HG03439 (cell line): ENCODE data around the gene VPS11.
A peak's percentile ranks its signal among the peaks of the same experiment; 100 is the strongest.

Source experiments
- ATAC-seq: cut with Tn5 transposase; IDR thresholded peaks from one replicate; pipeline ENCODE4 v1.9.1; 2021; ENCODE audit warnings: mild to moderate bottlenecking, moderate library complexity; ENCODE audit not compliant: unreplicated experiment

The VPS11 gene

DNA sequence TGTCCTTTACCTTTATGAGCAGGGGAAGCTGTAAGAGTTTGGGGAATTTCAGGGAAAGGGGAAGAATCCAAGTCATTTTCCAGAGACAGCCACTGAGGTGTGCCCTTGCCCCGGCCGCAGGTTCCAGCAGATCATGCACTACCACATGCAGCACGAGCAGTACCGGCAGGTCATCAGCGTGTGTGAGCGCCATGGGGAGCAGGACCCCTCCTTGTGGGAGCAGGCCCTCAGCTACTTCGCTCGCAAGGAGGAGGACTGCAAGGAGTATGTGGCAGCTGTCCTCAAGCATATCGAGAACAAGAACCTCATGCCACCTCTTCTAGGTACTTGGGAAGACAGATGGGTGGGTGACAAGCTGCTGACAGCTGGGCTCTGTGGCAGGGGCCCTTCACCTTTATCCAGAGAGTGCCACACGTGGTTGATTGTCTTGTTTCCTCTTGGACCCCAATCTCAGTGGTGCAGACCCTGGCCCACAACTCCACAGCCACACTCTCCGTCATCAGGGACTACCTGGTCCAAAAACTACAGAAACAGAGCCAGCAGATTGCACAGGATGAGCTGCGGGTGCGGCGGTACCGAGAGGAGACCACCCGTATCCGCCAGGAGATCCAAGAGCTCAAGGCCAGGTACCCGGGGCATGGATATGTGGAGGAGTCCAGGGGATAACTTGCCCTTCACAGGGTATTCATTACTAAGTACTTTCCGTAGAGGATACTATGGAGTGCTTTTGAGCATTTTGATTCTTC lies 11.2 kb downstream of the VPS11 start:
- ATAC-seq: no peak

DNA sequence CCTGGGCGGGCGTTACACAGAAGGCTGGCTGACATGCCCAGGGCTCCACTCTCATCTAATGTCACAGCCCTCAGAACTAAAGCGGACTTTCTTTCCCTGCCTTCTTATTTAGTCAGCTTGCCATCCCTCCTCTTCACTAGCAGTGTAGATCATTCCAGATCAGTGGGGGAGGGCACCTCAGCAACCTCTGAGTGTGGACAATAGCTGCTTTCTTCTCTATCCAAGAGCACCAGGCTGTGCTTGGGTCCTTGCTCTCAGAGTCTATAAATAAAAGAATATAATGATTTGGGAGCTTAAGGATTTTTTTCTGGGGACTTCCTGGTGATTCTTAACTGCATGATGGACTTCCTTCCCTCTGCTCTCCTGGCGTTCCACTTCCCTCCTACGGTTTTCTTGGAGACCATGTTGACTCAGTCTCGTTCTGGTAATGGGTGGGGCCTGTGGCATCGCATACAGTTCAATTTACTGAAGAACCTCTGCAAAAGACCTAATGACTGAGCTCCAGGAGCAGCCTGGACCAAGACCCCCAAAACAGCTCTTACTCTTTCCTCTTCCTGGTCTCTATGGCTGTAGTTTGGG lies 14.2 kb downstream of the VPS11 start:
- ATAC-seq: no peak

DNA sequence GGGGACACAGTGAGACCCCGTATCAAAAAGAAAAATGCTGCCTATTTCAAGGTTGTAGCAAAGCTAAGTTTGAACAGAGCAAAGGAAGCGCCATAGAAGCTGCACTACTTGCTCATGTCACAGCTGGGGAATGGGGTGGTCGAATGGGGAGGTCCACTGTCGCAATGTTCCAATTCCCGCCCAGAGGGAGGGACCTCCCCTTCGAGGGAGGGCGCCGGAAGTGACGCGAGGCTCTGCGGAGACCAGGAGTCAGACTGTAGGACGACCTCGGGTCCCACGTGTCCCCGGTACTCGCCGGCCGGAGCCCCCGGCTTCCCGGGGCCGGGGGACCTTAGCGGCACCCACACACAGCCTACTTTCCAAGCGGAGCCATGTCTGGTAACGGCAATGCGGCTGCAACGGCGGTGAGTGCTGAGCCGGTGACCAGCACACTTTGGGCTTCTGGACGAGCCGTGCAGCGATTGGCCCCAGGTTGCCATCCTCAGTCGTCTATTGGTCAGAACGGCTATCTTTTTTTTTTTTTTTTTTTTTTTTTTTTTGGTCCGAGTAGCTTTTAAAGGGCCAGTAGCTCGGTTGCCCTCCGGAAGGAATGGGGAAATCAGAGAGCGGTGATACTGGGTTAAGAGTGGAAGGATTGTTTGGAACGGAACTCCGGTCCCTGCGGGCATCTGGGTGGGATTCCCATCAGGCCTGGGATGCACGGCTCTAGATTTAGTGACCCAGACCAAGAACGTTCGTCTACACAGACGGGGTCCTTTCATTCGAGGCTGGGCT lies 17.2 kb downstream of the VPS11 start, which contains the start of gene HMBS:
Gene HMBS, plus strand, starts transcription at position 219 of the 774 bp plus-strand sequence. Its CDS starts 153 bp downstream, at position 372.
- peak; percentile 77 for ATAC-seq

DNA sequence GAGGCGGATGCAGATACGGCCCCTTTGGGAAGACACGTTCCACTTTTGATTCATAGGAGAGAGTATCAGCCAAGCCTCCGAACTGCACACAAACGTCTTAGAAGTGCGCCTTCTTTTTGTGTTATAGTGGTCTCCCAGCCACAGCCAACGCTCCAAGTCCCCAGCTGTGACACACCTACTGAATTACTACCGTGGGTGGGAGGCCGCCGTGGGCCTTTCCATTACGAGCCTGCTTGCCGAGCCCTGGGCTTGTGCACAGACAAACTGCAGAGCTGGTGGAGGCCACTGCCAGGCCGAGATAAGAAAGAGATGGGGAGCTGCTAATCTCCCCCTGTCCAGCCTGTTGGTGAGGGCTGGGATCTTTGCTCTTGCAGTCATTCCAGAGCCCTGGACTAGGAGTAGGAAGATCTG lies 17.8 kb downstream of the VPS11 start:
- ATAC-seq: peak; percentile 17

DNA sequence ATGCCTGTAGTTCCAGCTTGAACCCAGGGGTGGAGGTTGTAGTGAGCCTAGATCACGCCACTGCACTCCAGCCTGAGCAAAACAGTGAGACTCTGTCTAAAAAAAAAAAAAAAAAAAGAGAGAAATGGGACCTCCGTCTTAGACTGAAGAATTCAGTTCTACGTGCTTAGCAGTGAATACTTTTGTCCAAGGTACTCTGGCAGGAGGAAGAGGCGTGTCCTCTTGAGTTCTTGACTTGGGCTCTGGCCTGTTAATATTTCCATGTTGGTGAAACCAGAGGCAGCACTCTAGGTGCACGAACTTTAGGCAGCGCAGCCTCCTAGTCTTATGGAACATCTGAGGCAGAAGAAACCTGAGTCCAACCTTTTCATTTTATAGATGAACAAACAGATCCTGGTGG lies 19.5 kb downstream of the VPS11 start:
- ATAC-seq: no peak

DNA sequence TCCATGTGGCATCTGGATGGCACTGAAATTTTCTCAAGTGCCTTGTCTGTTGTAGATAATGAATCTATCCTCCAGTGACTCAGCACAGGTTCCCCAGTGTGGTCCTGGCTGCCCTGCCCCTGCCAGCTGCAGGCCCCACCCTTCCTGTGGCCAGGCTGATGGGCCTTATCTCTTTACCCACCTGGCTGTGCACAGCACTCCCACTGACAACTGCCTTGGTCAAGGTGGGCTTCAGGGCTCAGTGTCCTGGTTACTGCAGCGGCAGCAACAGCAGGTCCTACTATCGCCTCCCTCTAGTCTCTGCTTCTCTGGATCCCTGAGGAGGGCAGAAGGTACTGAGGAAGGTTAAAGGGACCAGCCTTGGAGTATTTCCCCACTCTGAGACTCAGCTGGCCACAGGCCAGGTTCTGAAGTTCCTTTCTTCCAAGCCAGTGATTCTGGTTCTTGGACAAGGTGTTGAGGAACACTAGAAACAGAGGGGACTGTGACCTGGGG lies 20.2 kb downstream of the VPS11 start:
- no peak for ATAC-seq

DNA sequence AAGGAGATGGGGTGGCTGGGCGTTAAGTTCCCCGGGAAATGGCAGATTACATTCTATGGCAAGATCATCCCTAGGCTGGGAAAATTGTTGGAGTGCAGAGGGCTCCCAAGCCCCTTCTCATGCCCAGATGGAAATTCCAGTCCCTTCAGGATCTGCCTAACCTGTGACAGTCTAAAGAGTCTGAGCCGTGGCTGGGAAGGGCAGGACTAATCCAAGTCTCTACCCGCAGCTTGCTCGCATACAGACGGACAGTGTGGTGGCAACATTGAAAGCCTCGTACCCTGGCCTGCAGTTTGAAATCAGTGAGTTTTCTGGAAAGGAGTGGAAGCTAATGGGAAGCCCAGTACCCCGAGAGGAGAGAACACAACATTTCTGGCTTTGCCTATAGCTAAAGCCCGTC lies 20.8 kb downstream of the VPS11 start:
- ATAC-seq: no peak

DNA sequence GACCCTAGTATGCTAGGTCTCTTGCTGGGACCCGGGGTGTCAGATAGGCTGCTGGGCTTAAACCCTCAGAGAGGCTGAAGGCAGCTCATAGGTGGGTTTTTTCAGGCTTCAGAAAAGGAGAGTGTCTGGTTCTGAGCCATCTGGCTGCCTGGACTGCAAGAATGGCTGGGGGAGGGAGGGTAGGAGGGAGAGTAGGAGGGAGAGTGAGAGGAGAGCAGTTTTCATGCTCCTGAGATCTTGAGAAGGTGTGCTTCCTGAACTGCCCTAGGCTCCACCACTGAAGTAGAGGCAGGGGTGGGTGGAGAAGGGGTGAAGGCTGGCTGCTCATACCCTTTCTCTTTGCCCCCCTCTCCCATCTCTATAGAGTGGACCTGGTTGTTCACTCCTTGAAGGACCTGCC lies 21.7 kb downstream of the VPS11 start:
- no peak for ATAC-seq

DNA sequence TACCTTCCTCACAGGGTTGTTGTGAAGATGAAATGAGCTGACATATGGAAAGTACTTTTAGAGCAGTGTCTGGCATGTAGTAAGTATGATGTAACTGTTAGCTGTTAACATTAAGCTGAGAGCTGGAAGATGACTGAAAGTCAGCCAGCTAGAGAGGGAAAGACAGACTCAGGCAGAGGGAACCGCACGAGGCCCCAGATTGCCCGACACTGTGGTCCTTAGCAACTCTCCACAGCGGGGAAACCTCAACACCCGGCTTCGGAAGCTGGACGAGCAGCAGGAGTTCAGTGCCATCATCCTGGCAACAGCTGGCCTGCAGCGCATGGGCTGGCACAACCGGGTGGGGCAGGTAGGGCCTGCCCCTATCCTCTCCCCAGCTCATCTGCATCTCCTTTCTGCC lies 23.6 kb downstream of the VPS11 start:
- ATAC-seq: no peak

DNA sequence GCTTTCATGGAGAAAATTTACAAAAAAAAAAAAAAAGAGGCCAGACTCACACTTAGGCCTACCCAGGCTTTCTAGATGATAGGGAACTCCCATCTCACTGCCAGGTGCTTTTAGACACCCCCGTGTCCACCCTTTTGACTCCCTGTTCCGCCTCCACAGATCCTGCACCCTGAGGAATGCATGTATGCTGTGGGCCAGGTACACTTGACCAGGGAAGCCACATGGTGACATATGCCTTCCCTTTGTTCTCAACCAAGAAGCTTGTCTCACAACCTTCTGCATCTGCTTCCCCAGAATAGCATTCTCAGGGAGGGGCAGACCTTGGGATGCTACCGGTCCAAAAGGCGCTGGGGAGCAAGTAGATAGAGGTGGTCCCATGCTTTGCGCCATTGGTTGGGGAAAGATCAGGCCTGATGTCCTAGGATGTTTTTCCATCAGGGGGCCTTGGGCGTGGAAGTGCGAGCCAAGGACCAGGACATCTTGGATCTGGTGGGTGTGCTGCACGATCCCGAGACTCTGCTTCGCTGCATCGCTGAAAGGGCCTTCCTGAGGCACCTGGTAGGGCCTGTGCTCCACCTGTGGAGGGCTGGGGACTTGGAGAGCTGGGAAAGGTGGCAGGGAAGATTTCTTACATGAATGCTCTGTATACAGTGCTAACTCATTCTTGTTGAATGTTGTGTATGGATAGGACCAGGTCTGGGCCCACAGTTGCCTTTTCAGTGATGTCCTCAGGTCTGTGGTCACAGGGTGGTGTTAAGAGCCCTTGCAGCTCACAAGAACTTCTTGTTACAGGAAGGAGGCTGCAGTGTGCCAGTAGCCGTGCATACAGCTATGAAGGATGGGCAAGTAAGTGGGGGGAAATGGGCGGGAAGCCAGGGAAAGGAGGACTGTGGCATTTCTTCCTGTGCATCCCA lies 24.6 kb downstream of the VPS11 start:
- no peak for ATAC-seq

DNA sequence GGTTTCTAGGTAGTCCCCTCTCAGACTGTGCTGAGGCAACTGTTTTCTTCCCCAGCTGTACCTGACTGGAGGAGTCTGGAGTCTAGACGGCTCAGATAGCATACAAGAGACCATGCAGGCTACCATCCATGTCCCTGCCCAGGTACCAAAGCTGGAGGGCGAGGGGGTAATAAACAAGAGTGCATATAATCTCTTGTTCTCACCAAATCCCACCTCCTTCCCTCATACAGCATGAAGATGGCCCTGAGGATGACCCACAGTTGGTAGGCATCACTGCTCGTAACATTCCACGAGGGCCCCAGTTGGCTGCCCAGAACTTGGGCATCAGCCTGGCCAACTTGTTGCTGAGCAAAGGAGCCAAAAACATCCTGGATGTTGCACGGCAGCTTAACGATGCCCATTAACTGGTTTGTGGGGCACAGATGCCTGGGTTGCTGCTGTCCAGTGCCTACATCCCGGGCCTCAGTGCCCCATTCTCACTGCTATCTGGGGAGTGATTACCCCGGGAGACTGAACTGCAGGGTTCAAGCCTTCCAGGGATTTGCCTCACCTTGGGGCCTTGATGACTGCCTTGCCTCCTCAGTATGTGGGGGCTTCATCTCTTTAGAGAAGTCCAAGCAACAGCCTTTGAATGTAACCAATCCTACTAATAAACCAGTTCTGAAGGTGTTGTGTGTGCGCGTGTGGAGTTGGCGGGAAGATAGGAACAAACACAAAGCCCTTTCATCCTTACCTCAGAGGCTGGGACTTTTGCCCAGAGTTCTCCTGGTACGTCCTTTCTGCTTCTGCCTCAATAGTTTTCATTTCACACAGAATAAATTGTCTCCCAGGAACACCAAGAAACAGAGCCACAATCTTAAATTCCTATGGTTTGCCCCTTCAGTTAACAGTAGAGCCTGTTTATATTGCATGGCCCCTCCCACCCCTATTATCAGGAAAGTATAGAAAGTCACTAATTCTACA lies 25.5 kb downstream of the VPS11 start:
- no peak for ATAC-seq

DNA sequence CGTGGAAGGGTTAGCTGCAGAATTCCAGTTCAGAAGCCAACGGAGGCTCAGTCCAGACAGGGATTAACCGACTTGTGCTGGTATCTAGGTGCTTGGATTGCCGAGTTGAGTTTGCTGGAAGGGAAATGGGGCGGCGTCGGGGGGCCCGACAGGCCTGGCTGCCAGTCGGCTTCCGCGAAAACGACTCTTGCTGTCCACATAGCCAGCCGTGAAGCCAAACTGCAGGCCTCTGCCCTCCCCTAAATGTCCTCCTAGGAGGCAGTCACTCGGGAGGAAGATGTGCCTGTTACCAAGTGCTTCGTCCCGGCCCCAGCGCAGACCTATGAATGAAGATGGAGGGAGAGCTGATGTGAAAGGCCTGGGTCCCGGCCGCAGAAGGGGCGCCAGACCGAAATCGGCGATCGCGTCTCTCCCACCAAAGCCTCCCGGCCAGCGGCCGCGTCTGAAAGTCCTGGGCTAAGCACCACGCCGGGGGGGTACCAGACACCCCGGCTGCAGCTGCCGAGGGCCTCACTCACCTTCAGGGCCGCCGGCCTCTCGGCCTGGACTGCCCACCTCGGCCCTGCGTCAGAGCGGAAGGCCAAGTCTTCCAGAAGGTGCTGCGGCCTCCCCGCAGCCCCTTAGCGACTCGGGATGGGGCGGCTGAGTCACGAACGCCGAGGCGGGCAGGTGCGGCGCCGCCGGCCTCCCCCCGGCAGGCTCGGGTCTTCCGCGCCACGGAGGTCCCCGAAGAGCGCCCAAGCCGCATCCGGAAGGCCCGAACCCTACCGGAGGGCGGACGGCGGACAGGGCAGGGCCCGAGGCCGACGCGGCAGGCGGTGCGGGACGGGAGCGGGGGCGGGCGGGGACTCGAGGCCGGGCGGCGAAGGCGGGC lies 26.6 kb downstream of the VPS11 start:
- peak; percentile 6 for ATAC-seq

DNA sequence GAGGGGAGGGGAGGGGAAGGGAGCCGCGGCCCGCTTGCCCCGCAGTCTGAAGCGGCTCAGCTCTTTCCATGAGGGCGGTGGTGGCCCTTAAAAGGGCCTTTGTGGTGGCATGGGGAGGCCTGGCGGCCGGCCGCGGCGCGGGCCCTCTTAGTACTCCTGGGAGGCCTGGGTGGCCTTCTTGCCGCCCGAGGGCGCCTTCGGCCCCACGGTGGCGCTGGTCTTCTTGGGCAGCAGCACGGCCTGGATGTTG lies 27.1 kb downstream of the VPS11 start:
- peak; percentile 32 for ATAC-seq

DNA sequence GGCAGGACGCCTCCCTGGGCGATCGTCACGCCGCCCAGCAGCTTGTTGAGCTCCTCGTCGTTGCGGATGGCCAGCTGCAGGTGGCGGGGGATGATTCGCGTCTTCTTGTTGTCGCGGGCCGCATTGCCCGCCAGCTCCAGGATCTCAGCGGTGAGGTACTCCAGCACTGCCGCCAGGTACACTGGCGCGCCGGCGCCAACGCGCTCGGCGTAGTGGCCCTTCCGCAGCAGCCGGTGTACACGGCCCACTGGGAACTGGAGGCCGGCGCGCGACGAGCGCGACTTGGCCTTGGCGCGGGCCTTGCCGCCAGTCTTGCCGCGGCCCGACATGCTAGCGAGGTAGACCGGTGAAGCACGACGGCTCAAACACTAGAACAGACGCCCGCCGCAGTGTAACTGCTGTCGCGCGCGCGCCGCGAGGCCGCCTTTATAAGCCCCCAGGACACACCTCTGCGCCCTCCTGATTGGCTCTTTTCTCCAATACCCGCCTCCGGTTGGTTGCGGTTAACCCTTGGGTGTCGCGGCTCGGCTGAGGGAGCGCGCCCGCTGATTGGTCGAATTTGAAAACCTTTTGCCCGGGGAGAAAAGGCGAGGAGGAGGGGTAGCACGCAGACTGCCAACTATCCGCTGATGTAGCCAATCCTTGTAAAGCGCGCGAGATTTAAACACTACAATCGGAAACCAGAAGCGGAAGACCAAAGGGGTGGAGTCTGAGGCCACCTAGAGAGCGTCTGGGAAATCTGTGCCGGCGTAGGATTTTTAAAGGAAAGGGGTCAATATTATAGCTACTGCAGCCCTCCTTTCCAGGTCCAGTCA lies 27.7 kb downstream of the VPS11 start:
- ATAC-seq: peak; percentile 82

DNA sequence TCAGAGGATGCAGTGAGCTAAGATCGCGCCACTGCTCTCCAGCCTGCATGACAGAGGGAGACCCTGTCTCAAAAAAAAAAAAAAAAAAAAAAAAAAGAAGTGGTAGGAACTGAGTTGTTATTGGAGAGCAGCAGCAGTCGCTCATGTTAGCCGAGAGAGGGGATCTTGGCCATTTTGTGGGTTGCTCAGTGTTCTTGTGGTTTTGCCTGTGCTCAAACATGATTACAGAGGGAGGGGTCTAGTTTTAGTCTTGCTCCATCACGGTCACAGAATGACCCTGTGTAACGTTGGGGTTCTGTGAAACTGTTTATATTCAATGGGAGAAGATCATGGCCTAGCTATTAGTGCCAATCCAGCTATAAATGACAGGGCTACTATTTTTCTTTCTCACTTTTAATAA lies 32.1 kb downstream of the VPS11 start:
- no peak for ATAC-seq

DNA sequence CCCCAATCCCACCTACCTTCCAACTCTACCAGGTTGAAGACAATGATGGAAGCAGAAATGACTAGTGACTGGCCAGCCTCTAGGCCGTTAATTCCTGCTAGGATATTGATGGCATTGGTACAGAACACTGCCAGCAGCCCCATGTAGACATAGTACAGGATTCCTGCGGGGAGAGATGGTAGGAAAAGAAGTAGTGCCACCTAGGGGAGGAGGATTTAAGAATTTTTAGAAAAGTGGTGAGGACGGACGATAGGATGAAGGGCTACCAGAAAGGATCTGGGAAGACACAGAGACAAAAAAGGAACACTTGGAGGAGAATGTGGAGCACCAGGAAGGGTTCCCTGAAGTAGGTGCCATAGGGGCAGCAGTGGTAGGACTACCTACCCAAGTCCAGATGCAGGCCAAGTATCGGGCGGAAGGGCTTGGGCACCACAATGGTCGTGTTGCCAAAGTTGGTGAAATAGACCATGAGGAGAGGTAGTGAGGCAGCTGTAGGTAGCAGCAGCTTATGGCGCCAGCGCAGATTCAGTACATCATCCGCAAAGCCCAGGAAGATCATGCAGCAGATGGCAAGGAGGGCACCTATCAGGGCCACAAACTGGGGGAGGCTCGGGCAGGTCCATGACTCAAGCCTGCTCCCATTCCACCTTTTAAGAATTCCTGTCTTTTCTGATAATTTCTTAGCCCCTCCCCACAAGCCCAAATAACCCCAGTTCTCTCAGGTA lies 32.8 kb downstream of the VPS11 start:
- ATAC-seq: no peak

DNA sequence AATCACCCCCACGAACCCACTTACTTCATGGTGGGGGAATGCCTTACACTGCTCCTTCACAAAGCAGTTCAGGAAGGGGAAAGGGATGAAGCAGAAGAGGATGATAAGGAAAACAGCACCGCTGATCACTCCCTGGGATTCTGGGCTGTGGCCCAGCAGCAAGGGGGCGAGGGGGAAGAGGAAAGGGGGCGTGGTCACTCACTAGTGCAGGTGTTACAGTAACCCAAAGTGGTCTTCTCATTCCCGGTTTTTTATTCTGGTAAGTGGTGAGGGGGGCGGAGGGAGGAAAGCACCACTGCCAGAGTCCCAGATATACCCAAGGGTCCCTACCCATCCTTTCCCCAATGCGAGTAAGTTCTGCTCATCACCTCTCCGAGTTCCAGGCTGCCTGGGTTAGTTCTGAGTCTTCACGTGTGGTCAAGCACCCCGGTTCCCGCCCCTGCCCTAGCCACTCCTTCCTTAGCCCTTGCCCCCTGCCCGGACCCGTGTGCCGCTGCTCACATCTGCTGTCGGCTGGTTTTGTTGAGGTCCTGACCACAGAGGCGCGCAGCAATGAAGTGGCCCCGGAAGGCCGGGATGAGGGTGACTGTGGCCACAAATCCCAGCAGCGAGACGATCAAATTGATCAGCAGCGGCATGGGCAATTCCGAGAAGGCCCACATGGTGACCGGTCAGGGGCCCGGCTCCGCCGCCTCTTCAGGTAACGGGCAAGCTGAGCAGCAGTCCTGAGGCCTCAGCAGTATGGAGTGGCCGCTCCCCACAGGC lies 33.6 kb downstream of the VPS11 start:
- peak; percentile 19 for ATAC-seq
